ENCODE data around the gene SRGAP1. TPM values are rescaled to one million over a fixed set of nuclear protein-coding genes. Genes with fewer than 3 reads are reported as not detected.
"Not testable (repeated sequence)": the region's sequence is repeated elsewhere in the genome, so short reads cannot be mapped to it uniquely, and the experiment has no call there.

SRGAP1 gene
- polyA plus RNA-seq, 4 donors: 16.9 to 27.8 (median 22.7) TPM

GRCh38 chr12:64132672-64133071 lies 288.2 kb downstream of the SRGAP1 start:
- DNase-seq (ENCODE audit: low read depth in 4 of 4, low spot score in 2 of 4): not testable (repeated sequence)

GRCh38 chr12:64137117-64137516 lies 292.6 kb downstream of the SRGAP1 start:
- DNase-seq (ENCODE audit: low read depth in 4 of 4, low spot score in 2 of 4): no peak

- no peak for DNase-seq (ENCODE audit: low read depth in 4 of 4, low spot score in 2 of 4)
Measured at GRCh38 chr12:64139021-64139420, 294.5 kb downstream of the SRGAP1 start.

- no peak for DNase-seq (ENCODE audit: low read depth in 4 of 4, low spot score in 2 of 4)
Measured at GRCh38 chr12:64142382-64142781, 297.9 kb downstream of the SRGAP1 start.

GRCh38 chr12:64142784-64143183 lies 298.3 kb downstream of the SRGAP1 start:
- DNase-seq (ENCODE audit: low read depth in 4 of 4, low spot score in 2 of 4): no peak

GRCh38 chr12:64145226-64145625 lies 300.7 kb downstream of the SRGAP1 start:
- no peak for DNase-seq (ENCODE audit: low read depth in 4 of 4, low spot score in 2 of 4)

GRCh38 chr12:64147011-64147631 lies 302.6 kb downstream of the SRGAP1 start:
- peak in 3 of 4 donors; percentile 21 to 38 (median 37) for DNase-seq (ENCODE audit: low read depth in 4 of 4, low spot score in 2 of 4)

GRCh38 chr12:64147875-64148274 lies 303.4 kb downstream of the SRGAP1 start:
- DNase-seq (ENCODE audit: low read depth in 4 of 4, low spot score in 2 of 4): no peak

- no peak for DNase-seq (ENCODE audit: low read depth in 4 of 4, low spot score in 2 of 4)
Measured at GRCh38 chr12:64154677-64155076, 310.2 kb downstream of the SRGAP1 start.

GRCh38 chr12:64157110-64157509 lies 312.6 kb downstream of the SRGAP1 start:
- no peak for DNase-seq (ENCODE audit: low read depth in 4 of 4, low spot score in 2 of 4)

- no peak for DNase-seq (ENCODE audit: low read depth in 4 of 4, low spot score in 2 of 4)
Measured at GRCh38 chr12:64160021-64160710, 315.7 kb downstream of the SRGAP1 start.

- no peak for DNase-seq (ENCODE audit: low read depth in 4 of 4, low spot score in 2 of 4)
Measured at GRCh38 chr12:64160711-64161060, 316.2 kb downstream of the SRGAP1 start.

GRCh38 chr12:64166606-64167005 lies 322.1 kb downstream of the SRGAP1 start:
- DNase-seq (ENCODE audit: low read depth in 4 of 4, low spot score in 2 of 4): not testable (repeated sequence)

GRCh38 chr12:64167041-64167440 lies 322.5 kb downstream of the SRGAP1 start:
- not testable (repeated sequence) for DNase-seq (ENCODE audit: low read depth in 4 of 4, low spot score in 2 of 4)

- DNase-seq (ENCODE audit: low read depth in 4 of 4, low spot score in 2 of 4): no peak
Measured at GRCh38 chr12:64170024-64170423, 325.5 kb downstream of the SRGAP1 start.

GRCh38 chr12:64170730-64171129 lies 326.2 kb downstream of the SRGAP1 start:
- DNase-seq (ENCODE audit: low read depth in 4 of 4, low spot score in 2 of 4): no peak

GRCh38 chr12:64171715-64172114 lies 327.2 kb downstream of the SRGAP1 start:
- no peak for DNase-seq (ENCODE audit: low read depth in 4 of 4, low spot score in 2 of 4)

GRCh38 chr12:64172143-64172970 lies 327.9 kb downstream of the SRGAP1 start:
- DNase-seq (ENCODE audit: low read depth in 4 of 4, low spot score in 2 of 4): no peak

GRCh38 chr12:64173456-64173855 lies 329.0 kb downstream of the SRGAP1 start:
- DNase-seq (ENCODE audit: low read depth in 4 of 4, low spot score in 2 of 4): no peak

- no peak for DNase-seq (ENCODE audit: low read depth in 4 of 4, low spot score in 2 of 4)
Measured at GRCh38 chr12:64175254-64175945, 330.9 kb downstream of the SRGAP1 start.

- no peak for DNase-seq (ENCODE audit: low read depth in 4 of 4, low spot score in 2 of 4)
Measured at GRCh38 chr12:64177001-64177400, 332.5 kb downstream of the SRGAP1 start.
